ENCODE results near the gene MEGF10.
"Not testable (repeated sequence)": the region's sequence is repeated elsewhere in the genome, so short reads cannot be mapped to it uniquely, and the experiment has no call there.

The MEGF10 gene

GRCh38 chr5:127307868-127308267 is 17.3 kb downstream of the MEGF10 start:
- TF ChIP-seq CTCF (IDR thresholded peaks at IDR 0.05): no peak
- H3K27ac ChIP-seq: no peak overlapping the region
- no peak for DNase-seq (ENCODE audit: low spot score)
- no peak overlapping the region for H3K4me3 ChIP-seq

- not testable (repeated sequence) for DNase-seq (ENCODE audit: low spot score); H3K27ac ChIP-seq; H3K4me3 ChIP-seq
Observed at GRCh38 chr5:127308325-127308724, 17.7 kb downstream of the MEGF10 start.

DNA sequence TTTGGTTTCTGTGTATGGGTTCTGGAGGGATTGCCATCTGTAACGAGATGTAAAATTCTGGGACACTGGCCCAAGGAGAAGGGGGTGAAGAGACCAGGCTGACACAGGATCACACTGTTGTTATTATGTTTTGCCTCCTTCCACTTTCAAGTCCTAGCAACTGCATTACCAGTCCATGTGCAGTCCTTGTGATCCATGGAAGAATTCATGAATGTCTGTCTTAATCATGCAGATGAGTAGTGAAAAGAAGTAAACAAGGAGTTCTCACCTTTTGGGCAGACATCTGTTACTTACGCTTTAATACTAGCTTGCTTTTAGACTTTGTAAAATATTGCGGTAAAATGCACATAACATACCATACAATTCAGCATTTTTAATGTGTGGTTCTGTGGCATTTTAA is 18.3 kb downstream of the MEGF10 start:
- no peak for DNase-seq (ENCODE audit: low spot score)
- Histone ChIP-seq H3K4me3 (no peak overlapping the region), H3K27ac (no peak overlapping the region)
- no peak for TF ChIP-seq CTCF (IDR thresholded peaks at IDR 0.05)

- TF ChIP-seq CTCF (IDR thresholded peaks at IDR 0.05): no peak
- DNase-seq (ENCODE audit: low spot score): no peak
- no peak overlapping the region for H3K4me3 ChIP-seq
- H3K27ac ChIP-seq: no peak overlapping the region
Observed at GRCh38 chr5:127311349-127311748, 20.8 kb downstream of the MEGF10 start.

DNA sequence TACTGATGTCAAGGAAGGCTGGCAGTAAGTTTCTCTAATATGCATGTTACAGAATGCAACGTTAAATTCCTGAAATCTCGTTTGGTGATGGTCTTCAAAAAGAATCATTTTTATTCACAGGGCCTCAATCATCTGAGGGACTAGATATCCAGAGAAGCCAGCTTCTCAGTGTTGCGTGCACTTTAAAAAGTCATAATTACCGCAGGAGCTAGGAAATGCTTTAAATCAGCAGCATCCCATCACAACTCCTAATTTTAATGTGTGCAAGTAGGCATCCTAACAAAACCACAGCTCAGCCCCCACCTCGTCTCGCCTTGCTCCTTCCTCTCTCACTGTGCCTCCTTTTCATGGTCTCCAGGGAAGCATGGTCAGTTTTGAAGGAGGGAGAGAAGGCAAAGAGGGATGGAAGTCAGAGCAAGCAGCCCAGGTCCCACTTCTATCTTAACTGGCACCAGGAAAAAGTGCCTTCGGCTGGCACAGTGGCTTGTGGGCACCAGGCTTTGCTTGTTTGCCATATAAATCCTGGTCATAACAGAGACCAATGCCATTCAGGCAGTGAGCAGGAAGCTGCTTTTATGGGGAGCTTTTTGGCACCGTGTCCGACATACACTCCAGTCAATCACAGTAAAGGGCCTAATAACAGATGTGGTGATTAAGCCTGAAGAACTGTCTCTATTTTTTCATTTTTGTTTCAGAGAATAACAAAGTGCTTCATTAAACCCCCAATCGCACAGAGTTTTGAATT is 21.4 kb downstream of the MEGF10 start:
- H3K27ac ChIP-seq: no peak overlapping the region

DNA sequence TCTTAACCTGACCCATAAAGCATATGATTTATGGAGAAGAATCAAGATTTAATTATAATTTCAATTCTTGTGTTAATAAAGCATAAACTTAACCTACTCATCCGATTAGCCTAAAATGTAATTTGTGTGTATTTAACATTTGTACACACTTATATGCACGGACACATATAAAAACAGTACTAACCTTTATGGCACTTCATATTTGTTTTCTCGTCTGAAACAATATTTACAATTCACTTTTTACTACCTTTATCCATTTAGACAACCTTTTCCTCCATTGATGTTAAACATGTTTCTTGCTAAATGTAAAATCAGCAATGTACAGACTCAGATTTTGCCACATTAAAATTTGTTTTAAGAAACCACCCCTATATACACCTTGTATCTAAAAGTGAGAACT is 22.8 kb downstream of the MEGF10 start:
- H3K4me3 ChIP-seq: no peak overlapping the region
- H3K27ac ChIP-seq: no peak overlapping the region
- DNase-seq (ENCODE audit: low spot score): no peak
- TF ChIP-seq CTCF (IDR thresholded peaks at IDR 0.05): no peak

More for the DNA sequence above, 21.4 kb downstream of the MEGF10 start:
- no peak overlapping the region for H3K4me3 ChIP-seq
- no peak for DNase-seq (ENCODE audit: low spot score)
- TF ChIP-seq CTCF (IDR thresholded peaks at IDR 0.05): no peak

DNA sequence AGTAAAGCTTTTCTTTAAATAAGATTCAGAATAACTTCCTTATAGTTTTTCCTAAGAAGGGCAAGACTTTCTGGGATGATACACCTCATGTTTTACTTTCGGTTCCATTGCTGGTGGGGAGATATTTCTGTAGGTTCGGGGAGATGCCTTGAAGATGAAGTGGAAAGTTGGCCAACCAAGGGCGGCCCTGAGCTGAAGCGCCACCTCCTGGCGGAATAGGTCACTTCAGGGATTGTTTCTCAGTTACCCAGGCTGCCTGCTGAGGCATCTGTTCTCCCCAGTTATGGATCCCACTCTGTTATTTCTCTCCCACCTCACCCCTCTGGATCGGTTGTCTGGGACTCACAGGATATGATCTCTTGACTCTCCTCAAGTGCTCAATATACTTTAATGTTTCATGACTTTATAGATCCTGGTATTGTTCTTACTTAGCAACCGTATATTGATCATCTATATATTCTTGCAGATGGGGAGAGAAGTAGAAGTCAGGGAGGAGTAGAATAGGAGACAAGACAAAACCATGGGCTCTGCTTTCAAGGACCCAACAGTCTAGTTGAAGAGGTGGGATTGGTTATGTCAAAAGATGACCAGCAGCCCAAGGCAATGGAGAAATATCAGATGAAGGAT is 23.4 kb downstream of the MEGF10 start:
- Histone ChIP-seq H3K4me3 (no peak overlapping the region), H3K27ac (no peak overlapping the region)
- DNase-seq (ENCODE audit: low spot score): no peak
- TF ChIP-seq CTCF (IDR thresholded peaks at IDR 0.05): peak; percentile 41
